VCaP (cell line): ENCODE measurements around the gene CEP41.

Source experiments
- H3K27ac ChIP-seq: fragments of 450-650 bp; 2 replicates; pipeline ENCODE4 v1.5.1; 2017
- CTCF ChIP-seq: fragments of 450-650 bp; conservative IDR thresholded peaks from 2 replicates; pipeline ENCODE4 v1.5.1; 2017; ENCODE audit warnings: mild to moderate bottlenecking, moderate library complexity

Gene CEP41

GRCh38 chr7:130372402-130373165 is 68.2 kb downstream of the CEP41 start:
- TF ChIP-seq CTCF, result no peak
- peak overlapping the region; percentile 92 for H3K27ac ChIP-seq

- no peak for TF ChIP-seq CTCF
- H3K27ac ChIP-seq, result peak overlapping the region; percentile 92
Measured at GRCh38 chr7:130371046-130371445, 69.8 kb downstream of the CEP41 start.

GRCh38 chr7:130369831-130370550 is 70.8 kb downstream of the CEP41 start:
- no peak for TF ChIP-seq CTCF
- peak overlapping the region; percentile 92 for H3K27ac ChIP-seq

GRCh38 chr7:130369110-130369711 is 71.6 kb downstream of the CEP41 start:
- H3K27ac ChIP-seq, result peak overlapping the region; percentile 92
- TF ChIP-seq CTCF, result no peak

- TF ChIP-seq CTCF, result no peak
- peak overlapping the region; percentile 92 for H3K27ac ChIP-seq
Measured at GRCh38 chr7:130367836-130368746, 72.7 kb downstream of the CEP41 start.

- peak overlapping the region; percentile 92; the same call in 1 of the 2 replicates for H3K27ac ChIP-seq
- no peak for TF ChIP-seq CTCF
Measured at GRCh38 chr7:130367088-130367755, 73.6 kb downstream of the CEP41 start.
